ENCODE measurements around the gene SLC6A16. TPM values are rescaled to one million over a fixed set of nuclear protein-coding genes. Genes with fewer than 3 reads are reported as not detected.

Gene SLC6A16
- total RNA-seq, 1 experiment from 2014 or later: 3.7 TPM

DNA sequence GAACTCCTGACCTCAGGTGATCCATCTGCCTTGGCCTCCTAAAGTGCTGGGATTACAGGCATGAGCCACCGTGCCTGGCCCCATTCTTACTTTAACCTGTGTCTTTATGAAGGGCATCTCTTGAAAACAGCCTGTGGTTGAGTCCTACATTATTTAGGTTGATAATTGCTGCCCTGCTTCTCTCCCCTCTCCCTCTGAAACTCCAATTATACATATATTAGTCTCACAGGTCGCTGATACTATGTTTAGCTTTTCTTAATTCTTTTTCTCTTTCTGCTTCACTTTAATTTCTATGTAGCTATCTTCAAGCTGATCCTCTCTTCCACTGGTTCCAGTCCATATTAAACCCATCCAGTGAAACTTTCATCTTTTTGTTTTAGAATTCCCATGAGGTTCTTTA lies 75.1 kb downstream of the SLC6A16 start:
- H3K9me3 ChIP-seq (ENCODE audit: low read depth, low read length, poor library complexity, severe bottlenecking): no peaks in the 10 kb centered on the region
- H3K36me3 ChIP-seq (ENCODE audit: insufficient read depth, low read length, poor library complexity, severe bottlenecking): peaks cover 34% of the 10 kb centered on the region
- intact Hi-C loops (cut with micrococcal nuclease; ENCODE audit: unreplicated experiment): no loop called here
- H3K4me3 ChIP-seq (ENCODE audit: low read depth, low read length, poor library complexity, severe bottlenecking): no peak overlapping the region
- POLR2A ChIA-PET (ENCODE audit: low non-redundant PET): no interaction called here
- H3K27ac ChIP-seq (ENCODE audit: low read depth, low read length, poor library complexity, severe bottlenecking): no peak overlapping the region
- H3K27me3 ChIP-seq (replicated peaks; ENCODE audit: insufficient read depth, low read depth, low read length, poor library complexity): no peaks in the 10 kb centered on the region
- TF ChIP-seq, protein P1, sequence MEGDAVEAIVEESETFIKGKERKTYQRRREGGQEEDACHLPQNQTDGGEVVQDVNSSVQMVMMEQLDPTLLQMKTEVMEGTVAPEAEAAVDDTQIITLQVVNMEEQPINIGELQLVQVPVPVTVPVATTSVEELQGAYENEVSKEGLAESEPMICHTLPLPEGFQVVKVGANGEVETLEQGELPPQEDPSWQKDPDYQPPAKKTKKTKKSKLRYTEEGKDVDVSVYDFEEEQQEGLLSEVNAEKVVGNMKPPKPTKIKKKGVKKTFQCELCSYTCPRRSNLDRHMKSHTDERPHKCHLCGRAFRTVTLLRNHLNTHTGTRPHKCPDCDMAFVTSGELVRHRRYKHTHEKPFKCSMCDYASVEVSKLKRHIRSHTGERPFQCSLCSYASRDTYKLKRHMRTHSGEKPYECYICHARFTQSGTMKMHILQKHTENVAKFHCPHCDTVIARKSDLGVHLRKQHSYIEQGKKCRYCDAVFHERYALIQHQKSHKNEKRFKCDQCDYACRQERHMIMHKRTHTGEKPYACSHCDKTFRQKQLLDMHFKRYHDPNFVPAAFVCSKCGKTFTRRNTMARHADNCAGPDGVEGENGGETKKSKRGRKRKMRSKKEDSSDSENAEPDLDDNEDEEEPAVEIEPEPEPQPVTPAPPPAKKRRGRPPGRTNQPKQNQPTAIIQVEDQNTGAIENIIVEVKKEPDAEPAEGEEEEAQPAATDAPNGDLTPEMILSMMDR (conservative IDR thresholded peaks at IDR 0.05; ENCODE audit: low read depth, low read length): no peak
- DNase-seq (ENCODE audit: low spot score): no peak
- no TSS peak for BruUV-seq (replicated peaks)
- CTCF ChIA-PET: interaction anchor here (0.6 to 0.7 kb wide), 2 partner anchors 66 to 501 kb away, joined by 3 to 17 read pairs; no protein-coding TSS in a partner anchor
- H3K4me1 ChIP-seq (ENCODE audit: insufficient read depth, low read length, poor library complexity, severe bottlenecking): no peaks in the 10 kb centered on the region

GRCh38 chr19:49247676-49248075 lies 77.3 kb downstream of the SLC6A16 start:
- Histone ChIP-seq H3K27ac (ENCODE audit: low read depth, low read length, poor library complexity, severe bottlenecking) (no peak overlapping the region), H3K27me3 (replicated peaks; ENCODE audit: insufficient read depth, low read depth, low read length, poor library complexity) (no peaks in the 10 kb centered on the region), H3K9me3 (ENCODE audit: low read depth, low read length, poor library complexity, severe bottlenecking) (no peaks in the 10 kb centered on the region), H3K36me3 (ENCODE audit: insufficient read depth, low read length, poor library complexity, severe bottlenecking) (peaks cover 49% of the 10 kb centered on the region), H3K4me3 (ENCODE audit: low read depth, low read length, poor library complexity, severe bottlenecking) (no peak overlapping the region), H3K4me1 (ENCODE audit: insufficient read depth, low read length, poor library complexity, severe bottlenecking) (no peaks in the 10 kb centered on the region)
- POLR2A ChIA-PET (ENCODE audit: low non-redundant PET): no interaction called here
- no peak for TF ChIP-seq EZH2 (IDR thresholded peaks at IDR 0.05; ENCODE audit: borderline replicate concordance, low read depth, low read length, poor library complexity, severe bottlenecking)
- CTCF ChIA-PET: interaction anchor here (0.6 kb wide), 1 partner anchor 51 kb away, joined by 4 read pairs; no protein-coding TSS in a partner anchor
- intact Hi-C loops (cut with micrococcal nuclease; ENCODE audit: unreplicated experiment): no loop called here
- DNase-seq (ENCODE audit: low spot score): no peak
- no TSS peak for BruUV-seq (replicated peaks)

DNA sequence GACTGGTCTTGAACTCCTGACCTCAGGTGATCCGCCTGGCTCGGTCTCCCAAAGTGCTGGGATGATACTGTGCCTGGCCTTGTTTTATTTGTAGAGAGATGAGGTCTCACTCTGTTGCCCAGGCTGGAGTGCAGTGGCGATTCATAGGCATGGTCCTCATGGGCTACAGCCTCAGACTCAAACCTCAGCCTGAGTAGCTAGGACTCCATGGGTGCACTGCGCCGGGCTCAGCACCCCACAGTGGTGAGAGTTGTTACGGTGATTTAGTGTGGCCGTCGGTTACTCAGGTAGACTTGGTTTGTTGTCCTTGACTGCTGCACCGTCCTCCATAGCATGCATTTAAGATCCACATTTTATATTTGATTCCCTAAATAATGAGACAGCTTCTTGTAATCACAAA lies 80.7 kb downstream of the SLC6A16 start:
- POLR2A ChIA-PET (ENCODE audit: low non-redundant PET): interaction anchor here (0.5 kb wide), 1 partner anchor 407 kb away, joined by 14 read pairs; no protein-coding TSS in a partner anchor
- Histone ChIP-seq H3K27me3 (replicated peaks; ENCODE audit: insufficient read depth, low read depth, low read length, poor library complexity) (no peaks in the 10 kb centered on the region), H3K27ac (ENCODE audit: low read depth, low read length, poor library complexity, severe bottlenecking) (no peak overlapping the region), H3K36me3 (ENCODE audit: insufficient read depth, low read length, poor library complexity, severe bottlenecking) (peaks cover 43% of the 10 kb centered on the region), H3K4me1 (ENCODE audit: insufficient read depth, low read length, poor library complexity, severe bottlenecking) (no peaks in the 10 kb centered on the region), H3K4me3 (ENCODE audit: low read depth, low read length, poor library complexity, severe bottlenecking) (no peak overlapping the region), H3K9me3 (ENCODE audit: low read depth, low read length, poor library complexity, severe bottlenecking) (no peaks in the 10 kb centered on the region)
- TF ChIP-seq, protein P1 (conservative IDR thresholded peaks at IDR 0.05; ENCODE audit: low read depth, low read length): no peak
- no peak for TF ChIP-seq EZH2 (IDR thresholded peaks at IDR 0.05; ENCODE audit: borderline replicate concordance, low read depth, low read length, poor library complexity, severe bottlenecking)
- BruUV-seq (replicated peaks): no TSS peak
- CTCF ChIA-PET: no interaction called here
- DNase-seq (ENCODE audit: low spot score): no peak
- intact Hi-C loops (cut with micrococcal nuclease; ENCODE audit: unreplicated experiment): no loop called here

GRCh38 chr19:49243726-49244125 lies 81.3 kb downstream of the SLC6A16 start:
- no peaks in the 10 kb centered on the region for H3K27me3 ChIP-seq (replicated peaks; ENCODE audit: insufficient read depth, low read depth, low read length, poor library complexity)
- DNase-seq (ENCODE audit: low spot score): no peak
- intact Hi-C loops (cut with micrococcal nuclease; ENCODE audit: unreplicated experiment): no loop called here
- POLR2A ChIA-PET (ENCODE audit: low non-redundant PET): interaction anchor here (0.5 kb wide), 1 partner anchor 407 kb away, joined by 14 read pairs; no protein-coding TSS in a partner anchor
- no peak overlapping the region for H3K27ac ChIP-seq (ENCODE audit: low read depth, low read length, poor library complexity, severe bottlenecking)
- no peak overlapping the region for H3K4me3 ChIP-seq (ENCODE audit: low read depth, low read length, poor library complexity, severe bottlenecking)
- no TSS peak for BruUV-seq (replicated peaks)
- peaks cover 43% of the 10 kb centered on the region for H3K36me3 ChIP-seq (ENCODE audit: insufficient read depth, low read length, poor library complexity, severe bottlenecking)
- H3K9me3 ChIP-seq (ENCODE audit: low read depth, low read length, poor library complexity, severe bottlenecking): no peaks in the 10 kb centered on the region
- H3K4me1 ChIP-seq (ENCODE audit: insufficient read depth, low read length, poor library complexity, severe bottlenecking): no peaks in the 10 kb centered on the region
- CTCF ChIA-PET: no interaction called here
- TF ChIP-seq, protein P1 (conservative IDR thresholded peaks at IDR 0.05; ENCODE audit: low read depth, low read length): no peak
- TF ChIP-seq EZH2 (IDR thresholded peaks at IDR 0.05; ENCODE audit: borderline replicate concordance, low read depth, low read length, poor library complexity, severe bottlenecking): no peak
